Vagina (tissue), 2 donors: ENCODE results near the gene MAPRE2.
"Not testable (repeated sequence)": the region's sequence is repeated elsewhere in the genome, so short reads cannot be mapped to it uniquely, and the experiment has no call there.

Experiments used
- POLR2A ChIP-seq, 2 donors: fragments of 450-650 bp; IDR thresholded peaks; one replicate each; pipeline ENCODE4 v1.6.1; 2017; ENCODE audit warnings: antibody characterized with exemption in 2 of 2, mild to moderate bottlenecking in 2 of 2, moderate library complexity in 2 of 2
- TF ChIP-seq, protein P1 (sequence below), 3 experiments: fragments of 450-650 bp in 2 of 3; fragments of 200-600 bp in 1 of 3; sonication (generic) in 1 of 3; IDR thresholded peaks; one replicate each; pipeline ENCODE4 v1.5.1; 2017 to 2019; ENCODE audit warnings: antibody characterized with exemption in 3 of 3, mild to moderate bottlenecking in 2 of 3, moderate library complexity in 2 of 3

DNA sequence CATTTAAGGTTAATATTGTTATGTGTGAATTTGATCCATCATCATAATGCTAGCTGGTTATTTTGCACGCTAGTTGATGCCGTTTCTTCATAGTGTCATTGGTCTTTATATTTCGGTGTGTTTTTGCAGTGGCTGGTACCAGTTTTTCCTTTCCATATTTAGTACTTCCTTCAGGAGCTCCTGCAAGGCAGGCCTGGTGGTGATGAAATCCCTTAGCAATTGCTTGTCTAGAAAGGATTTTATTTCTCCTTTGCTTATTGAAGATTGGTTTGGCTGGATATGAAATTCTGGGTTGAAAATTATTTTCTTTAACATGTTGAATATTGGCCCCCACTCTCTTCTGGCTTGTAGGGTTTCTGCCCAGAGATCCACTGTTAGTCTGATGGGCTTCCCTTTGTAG, 109.0 kb downstream of the MAPRE2 start:
- TF ChIP-seq, protein P1, sequence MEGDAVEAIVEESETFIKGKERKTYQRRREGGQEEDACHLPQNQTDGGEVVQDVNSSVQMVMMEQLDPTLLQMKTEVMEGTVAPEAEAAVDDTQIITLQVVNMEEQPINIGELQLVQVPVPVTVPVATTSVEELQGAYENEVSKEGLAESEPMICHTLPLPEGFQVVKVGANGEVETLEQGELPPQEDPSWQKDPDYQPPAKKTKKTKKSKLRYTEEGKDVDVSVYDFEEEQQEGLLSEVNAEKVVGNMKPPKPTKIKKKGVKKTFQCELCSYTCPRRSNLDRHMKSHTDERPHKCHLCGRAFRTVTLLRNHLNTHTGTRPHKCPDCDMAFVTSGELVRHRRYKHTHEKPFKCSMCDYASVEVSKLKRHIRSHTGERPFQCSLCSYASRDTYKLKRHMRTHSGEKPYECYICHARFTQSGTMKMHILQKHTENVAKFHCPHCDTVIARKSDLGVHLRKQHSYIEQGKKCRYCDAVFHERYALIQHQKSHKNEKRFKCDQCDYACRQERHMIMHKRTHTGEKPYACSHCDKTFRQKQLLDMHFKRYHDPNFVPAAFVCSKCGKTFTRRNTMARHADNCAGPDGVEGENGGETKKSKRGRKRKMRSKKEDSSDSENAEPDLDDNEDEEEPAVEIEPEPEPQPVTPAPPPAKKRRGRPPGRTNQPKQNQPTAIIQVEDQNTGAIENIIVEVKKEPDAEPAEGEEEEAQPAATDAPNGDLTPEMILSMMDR (IDR thresholded peaks at IDR 0.05): not testable (repeated sequence)
- TF ChIP-seq POLR2A (IDR thresholded peaks at IDR 0.05): not testable (repeated sequence)
